NCI-H774 (cell line): ENCODE results near the gene KIFC1.

ENCODE experiments used
- DNase-seq: peaks from one replicate; lab custom pipeline; 2025; lab: John Stamatoyannopoulos, UW

KIFC1 gene

GRCh38 chr6:33443025-33443424, 51.4 kb downstream of the KIFC1 start:
- DNase-seq: no peak

GRCh38 chr6:33443619-33444504, 52.2 kb downstream of the KIFC1 start:
- no peak for DNase-seq

- no peak for DNase-seq
Observed at GRCh38 chr6:33445119-33445603, 53.5 kb downstream of the KIFC1 start.

- DNase-seq: no peak
Observed at GRCh38 chr6:33446356-33446755, 54.7 kb downstream of the KIFC1 start.

GRCh38 chr6:33450434-33450833, 58.8 kb downstream of the KIFC1 start:
- no peak for DNase-seq

- no peak for DNase-seq
Observed at GRCh38 chr6:33451606-33452005, 60.0 kb downstream of the KIFC1 start.

- DNase-seq: no peak
Observed at GRCh38 chr6:33452496-33452895, 60.9 kb downstream of the KIFC1 start.

GRCh38 chr6:33453393-33454008, 61.9 kb downstream of the KIFC1 start:
- DNase-seq: no peak

- DNase-seq: peak; percentile 96
Observed at GRCh38 chr6:33454009-33454946, 62.7 kb downstream of the KIFC1 start, which contains the start of gene ZBTB9. Gene ZBTB9 (plus strand): TSS chr6:33454576. CDS start chr6:33455101, 525 bp downstream.

- no peak for DNase-seq
Observed at GRCh38 chr6:33455051-33455450, 63.4 kb downstream of the KIFC1 start.

- DNase-seq: no peak
Observed at GRCh38 chr6:33456156-33456555, 64.5 kb downstream of the KIFC1 start.

- no peak for DNase-seq
Observed at GRCh38 chr6:33458676-33459075, 67.1 kb downstream of the KIFC1 start.

GRCh38 chr6:33459226-33459625, 67.6 kb downstream of the KIFC1 start:
- DNase-seq: no peak
